ENCODE measurements around the gene DCUN1D2. TPM values are rescaled to one million over a fixed set of nuclear protein-coding genes. Genes with fewer than 3 reads are reported as not detected.

The DCUN1D2 gene
- total RNA-seq, 1 donor from 2014 or later: 12.9 TPM

- no peaks in the 10 kb centered on the region for H3K36me3 ChIP-seq (ENCODE audit: control insufficient read depth, insufficient read depth, low read length)
- no peak for TF ChIP-seq CTCF (IDR thresholded peaks at IDR 0.05; ENCODE audit: insufficient read depth, low read length, poor library complexity, severe bottlenecking)
These were observed 20.4 kb downstream of the DCUN1D2 start for GRCh38 chr13:113470073-113470472.

GRCh38 chr13:113469582-113469981 lies 20.9 kb downstream of the DCUN1D2 start:
- Histone ChIP-seq H3K4me3 (ENCODE audit: low read depth, low read length) (no peak overlapping the region), H3K36me3 (ENCODE audit: control insufficient read depth, insufficient read depth, low read length) (no peaks in the 10 kb centered on the region), H3K27me3 (ENCODE audit: control insufficient read depth, insufficient read depth, low read length) (no peaks in the 10 kb centered on the region)
- TF ChIP-seq CTCF (IDR thresholded peaks at IDR 0.05; ENCODE audit: insufficient read depth, low read length, poor library complexity, severe bottlenecking): no peak
- DNase-seq (ENCODE audit: low read depth): no peak

More at GRCh38 chr13:113470073-113470472, 20.4 kb downstream of the DCUN1D2 start:
- no peak for DNase-seq (ENCODE audit: low read depth)
- no peaks in the 10 kb centered on the region for H3K27me3 ChIP-seq (ENCODE audit: control insufficient read depth, insufficient read depth, low read length)
- H3K4me3 ChIP-seq (ENCODE audit: low read depth, low read length): no peak overlapping the region

- Histone ChIP-seq H3K27me3 (ENCODE audit: control insufficient read depth, insufficient read depth, low read length) (no peaks in the 10 kb centered on the region), H3K36me3 (ENCODE audit: control insufficient read depth, insufficient read depth, low read length) (no peaks in the 10 kb centered on the region), H3K4me3 (ENCODE audit: low read depth, low read length) (no peak overlapping the region)
- TF ChIP-seq CTCF (IDR thresholded peaks at IDR 0.05; ENCODE audit: insufficient read depth, low read length, poor library complexity, severe bottlenecking): no peak
- no peak for DNase-seq (ENCODE audit: low read depth)
These were observed 21.9 kb downstream of the DCUN1D2 start for GRCh38 chr13:113468472-113469201.

DNA sequence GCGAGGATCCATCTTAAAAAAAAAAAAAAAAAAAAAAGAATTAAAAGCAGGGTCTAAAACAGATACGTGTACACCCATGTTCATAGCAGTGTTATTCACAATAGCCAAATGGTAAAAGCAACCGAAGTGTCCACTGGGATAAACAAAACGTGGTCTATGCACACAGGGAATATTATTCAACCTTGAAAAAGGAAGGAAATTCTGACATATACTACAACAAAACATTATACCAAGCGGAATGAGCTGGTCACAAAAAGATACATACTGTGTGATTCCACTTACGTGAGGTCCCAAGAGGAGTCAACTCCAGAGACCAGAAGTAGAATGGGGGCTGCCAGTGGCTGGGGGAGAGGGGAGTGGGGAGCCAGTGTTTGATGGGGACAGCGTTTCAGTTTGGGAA lies 22.5 kb downstream of the DCUN1D2 start:
- H3K4me3 ChIP-seq (ENCODE audit: low read depth, low read length): no peak overlapping the region
- no peaks in the 10 kb centered on the region for H3K27me3 ChIP-seq (ENCODE audit: control insufficient read depth, insufficient read depth, low read length)

GRCh38 chr13:113466383-113466782 lies 24.1 kb downstream of the DCUN1D2 start:
- no peak for DNase-seq (ENCODE audit: low read depth)
- no peak for TF ChIP-seq CTCF (IDR thresholded peaks at IDR 0.05; ENCODE audit: insufficient read depth, low read length, poor library complexity, severe bottlenecking)
- H3K4me3 ChIP-seq (ENCODE audit: low read depth, low read length): no peak overlapping the region
- H3K36me3 ChIP-seq (ENCODE audit: control insufficient read depth, insufficient read depth, low read length): no peaks in the 10 kb centered on the region
- no peaks in the 10 kb centered on the region for H3K27me3 ChIP-seq (ENCODE audit: control insufficient read depth, insufficient read depth, low read length)

More for the DNA sequence above, 22.5 kb downstream of the DCUN1D2 start:
- TF ChIP-seq CTCF (IDR thresholded peaks at IDR 0.05; ENCODE audit: insufficient read depth, low read length, poor library complexity, severe bottlenecking): no peak
- H3K36me3 ChIP-seq (ENCODE audit: control insufficient read depth, insufficient read depth, low read length): no peaks in the 10 kb centered on the region
- DNase-seq (ENCODE audit: low read depth): no peak

DNA sequence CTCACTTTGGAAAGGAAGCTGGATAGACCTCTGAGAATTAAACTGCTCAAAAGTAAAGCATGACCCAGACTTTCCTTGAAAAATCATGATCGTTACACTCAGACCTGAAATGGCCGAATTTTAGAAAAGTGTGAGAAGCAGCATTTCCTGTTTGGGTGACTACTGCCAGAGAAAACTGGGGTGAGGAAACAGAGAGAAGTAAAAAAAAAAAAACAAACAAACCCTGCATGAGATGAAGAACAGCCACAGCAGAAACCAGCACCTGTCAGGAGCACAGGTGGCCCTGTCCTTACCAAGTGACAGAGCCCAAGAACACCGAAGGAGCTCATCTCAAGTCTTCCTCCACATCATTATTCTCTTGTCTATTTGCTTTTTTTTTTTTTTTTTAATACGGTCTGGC lies 25.2 kb downstream of the DCUN1D2 start:
- TF ChIP-seq CTCF (IDR thresholded peaks at IDR 0.05; ENCODE audit: insufficient read depth, low read length, poor library complexity, severe bottlenecking): no peak
- H3K27me3 ChIP-seq (ENCODE audit: control insufficient read depth, insufficient read depth, low read length): no peaks in the 10 kb centered on the region
- DNase-seq (ENCODE audit: low read depth): no peak
- no peak overlapping the region for H3K4me3 ChIP-seq (ENCODE audit: low read depth, low read length)
- H3K36me3 ChIP-seq (ENCODE audit: control insufficient read depth, insufficient read depth, low read length): no peaks in the 10 kb centered on the region

Measured in kidney epithelial cell (primary cell).